ENCODE measurements around the gene LAS1L. TPM values are rescaled to one million over a fixed set of nuclear protein-coding genes. Genes with fewer than 3 reads are reported as not detected.
A peak's percentile ranks its signal among the peaks of the same experiment; 100 is the strongest.

LAS1L gene
- total RNA-seq, 1 donor = 14.1 TPM

DNA sequence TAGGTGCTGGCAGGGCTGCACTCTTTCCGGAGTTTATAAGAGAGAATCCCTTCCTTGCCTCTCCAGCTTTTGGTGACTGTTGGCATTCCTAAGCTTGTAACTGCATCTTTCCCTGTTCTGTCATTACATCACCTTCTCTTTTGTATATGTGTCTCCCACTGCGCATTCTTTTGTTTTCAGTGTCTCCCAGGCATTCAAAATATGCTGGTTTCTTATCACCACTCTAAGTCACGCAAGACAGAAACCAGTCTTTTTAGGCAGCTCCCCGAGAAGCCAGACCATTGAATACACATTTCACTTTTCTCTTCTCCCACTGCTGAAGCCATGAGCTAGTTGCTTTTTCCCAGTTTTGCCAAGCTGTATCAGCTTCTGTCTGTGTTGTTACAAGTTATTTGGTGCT lies 71.0 kb downstream of the LAS1L start:
- Histone ChIP-seq H4K20me1 (ENCODE audit: insufficient read depth, low read length) (no peaks in the 10 kb centered on the region), H3K27me3 (ENCODE audit: insufficient read depth, low read length) (no peaks in the 10 kb centered on the region), H3K79me2 (ENCODE audit: insufficient read depth, low read length) (no peaks in the 10 kb centered on the region), H3K9me3 (ENCODE audit: low read depth, low read length) (no peaks in the 10 kb centered on the region), H3K27ac (ENCODE audit: low read depth, low read length) (no peak overlapping the region), H3K4me3 (ENCODE audit: insufficient read depth, low read length) (no peak overlapping the region), H3K36me3 (ENCODE audit: insufficient read depth, low read length) (no peaks in the 10 kb centered on the region), H3K4me1 (ENCODE audit: insufficient read depth, low read length) (no peaks in the 10 kb centered on the region), H3K4me2 (ENCODE audit: insufficient read depth, low read length) (no peak overlapping the region), H2AFZ (ENCODE audit: low read length) (no peak overlapping the region)
- DNase-seq (ENCODE audit: insufficient read length, low spot score, missing footprints) = peak; percentile 6
- TF ChIP-seq, protein P1, sequence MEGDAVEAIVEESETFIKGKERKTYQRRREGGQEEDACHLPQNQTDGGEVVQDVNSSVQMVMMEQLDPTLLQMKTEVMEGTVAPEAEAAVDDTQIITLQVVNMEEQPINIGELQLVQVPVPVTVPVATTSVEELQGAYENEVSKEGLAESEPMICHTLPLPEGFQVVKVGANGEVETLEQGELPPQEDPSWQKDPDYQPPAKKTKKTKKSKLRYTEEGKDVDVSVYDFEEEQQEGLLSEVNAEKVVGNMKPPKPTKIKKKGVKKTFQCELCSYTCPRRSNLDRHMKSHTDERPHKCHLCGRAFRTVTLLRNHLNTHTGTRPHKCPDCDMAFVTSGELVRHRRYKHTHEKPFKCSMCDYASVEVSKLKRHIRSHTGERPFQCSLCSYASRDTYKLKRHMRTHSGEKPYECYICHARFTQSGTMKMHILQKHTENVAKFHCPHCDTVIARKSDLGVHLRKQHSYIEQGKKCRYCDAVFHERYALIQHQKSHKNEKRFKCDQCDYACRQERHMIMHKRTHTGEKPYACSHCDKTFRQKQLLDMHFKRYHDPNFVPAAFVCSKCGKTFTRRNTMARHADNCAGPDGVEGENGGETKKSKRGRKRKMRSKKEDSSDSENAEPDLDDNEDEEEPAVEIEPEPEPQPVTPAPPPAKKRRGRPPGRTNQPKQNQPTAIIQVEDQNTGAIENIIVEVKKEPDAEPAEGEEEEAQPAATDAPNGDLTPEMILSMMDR (IDR thresholded peaks at IDR 0.05; ENCODE audit: extremely low read depth, low read depth, low read length) = no peak

Other genes with a start within 250 kb of the LAS1L start
- gene MSN, start 132.9 kb upstream of the LAS1L start, total RNA-seq = 236 and 249 TPM in 2 replicates